ENCODE measurements around the gene BBS1.

Gene BBS1

GRCh38 chr11:66561178-66561974 is 50.9 kb downstream of the BBS1 start:
- Histone ChIP-seq H3K27ac (ENCODE audit: low read length) (no peak overlapping the region), H3K9me3 (ENCODE audit: control insufficient read depth, insufficient read depth, low read length) (no peaks in the 10 kb centered on the region), H3K27me3 (ENCODE audit: control insufficient read depth, insufficient read depth, low read length) (no peaks in the 10 kb centered on the region), H3K4me3 (ENCODE audit: low read length) (no peak overlapping the region), H3K4me1 (ENCODE audit: control insufficient read depth, insufficient read depth, low read length) (no peaks in the 10 kb centered on the region), H3K36me3 (ENCODE audit: control insufficient read depth, insufficient read depth, low read length) (peaks cover 39% of the 10 kb centered on the region)
- DNase-seq (ENCODE audit: low read depth, low spot score): no peak
- no CpG with 5 or more reads among the region's 14 CpGs for WGBS (ENCODE audit: insufficient coverage, insufficient read length)

GRCh38 chr11:66561975-66562248 is 51.5 kb downstream of the BBS1 start:
- H3K36me3 ChIP-seq (ENCODE audit: control insufficient read depth, insufficient read depth, low read length): peaks cover 38% of the 10 kb centered on the region
- DNase-seq (ENCODE audit: low read depth, low spot score): no peak
- no peak overlapping the region for H3K4me3 ChIP-seq (ENCODE audit: low read length)
- H3K27me3 ChIP-seq (ENCODE audit: control insufficient read depth, insufficient read depth, low read length): no peaks in the 10 kb centered on the region
- WGBS (ENCODE audit: insufficient coverage, insufficient read length): no CpG with 5 or more reads among the region's 9 CpGs
- H3K9me3 ChIP-seq (ENCODE audit: control insufficient read depth, insufficient read depth, low read length): no peaks in the 10 kb centered on the region
- H3K27ac ChIP-seq (ENCODE audit: low read length): no peak overlapping the region
- no peaks in the 10 kb centered on the region for H3K4me1 ChIP-seq (ENCODE audit: control insufficient read depth, insufficient read depth, low read length)

GRCh38 chr11:66562275-66562674 is 51.8 kb downstream of the BBS1 start:
- peaks cover 35% of the 10 kb centered on the region for H3K36me3 ChIP-seq (ENCODE audit: control insufficient read depth, insufficient read depth, low read length)
- H3K27me3 ChIP-seq (ENCODE audit: control insufficient read depth, insufficient read depth, low read length): no peaks in the 10 kb centered on the region
- no peak overlapping the region for H3K27ac ChIP-seq (ENCODE audit: low read length)
- no peaks in the 10 kb centered on the region for H3K9me3 ChIP-seq (ENCODE audit: control insufficient read depth, insufficient read depth, low read length)
- no peak overlapping the region for H3K4me3 ChIP-seq (ENCODE audit: low read length)
- no peaks in the 10 kb centered on the region for H3K4me1 ChIP-seq (ENCODE audit: control insufficient read depth, insufficient read depth, low read length)
- DNase-seq (ENCODE audit: low read depth, low spot score): no peak
- no CpG with 5 or more reads among the region's 2 CpGs for WGBS (ENCODE audit: insufficient coverage, insufficient read length)

GRCh38 chr11:66562907-66563583 is 52.6 kb downstream of the BBS1 start:
- no peak for DNase-seq (ENCODE audit: low read depth, low spot score)
- H3K9me3 ChIP-seq (ENCODE audit: control insufficient read depth, insufficient read depth, low read length): no peaks in the 10 kb centered on the region
- H3K4me3 ChIP-seq (ENCODE audit: low read length): no peak overlapping the region
- H3K27ac ChIP-seq (ENCODE audit: low read length): no peak overlapping the region
- peaks cover 28% of the 10 kb centered on the region for H3K36me3 ChIP-seq (ENCODE audit: control insufficient read depth, insufficient read depth, low read length)
- WGBS (ENCODE audit: insufficient coverage, insufficient read length): no CpG with 5 or more reads among the region's 20 CpGs
- H3K27me3 ChIP-seq (ENCODE audit: control insufficient read depth, insufficient read depth, low read length): no peaks in the 10 kb centered on the region
- H3K4me1 ChIP-seq (ENCODE audit: control insufficient read depth, insufficient read depth, low read length): no peaks in the 10 kb centered on the region

GRCh38 chr11:66563832-66564231 is 53.4 kb downstream of the BBS1 start:
- peaks cover 28% of the 10 kb centered on the region for H3K36me3 ChIP-seq (ENCODE audit: control insufficient read depth, insufficient read depth, low read length)
- H3K27me3 ChIP-seq (ENCODE audit: control insufficient read depth, insufficient read depth, low read length): no peaks in the 10 kb centered on the region
- H3K4me1 ChIP-seq (ENCODE audit: control insufficient read depth, insufficient read depth, low read length): no peaks in the 10 kb centered on the region
- no peak overlapping the region for H3K4me3 ChIP-seq (ENCODE audit: low read length)
- no CpG with 5 or more reads among the region's 10 CpGs for WGBS (ENCODE audit: insufficient coverage, insufficient read length)
- no peak overlapping the region for H3K27ac ChIP-seq (ENCODE audit: low read length)
- DNase-seq (ENCODE audit: low read depth, low spot score): no peak
- no peaks in the 10 kb centered on the region for H3K9me3 ChIP-seq (ENCODE audit: control insufficient read depth, insufficient read depth, low read length)

GRCh38 chr11:66564538-66564937 is 54.1 kb downstream of the BBS1 start:
- Histone ChIP-seq H3K36me3 (ENCODE audit: control insufficient read depth, insufficient read depth, low read length) (peaks cover 25% of the 10 kb centered on the region), H3K4me1 (ENCODE audit: control insufficient read depth, insufficient read depth, low read length) (peaks cover 1% of the 10 kb centered on the region; the same call in 1 of the 2 replicates), H3K27ac (ENCODE audit: low read length) (no peak overlapping the region), H3K4me3 (ENCODE audit: low read length) (no peak overlapping the region), H3K9me3 (ENCODE audit: control insufficient read depth, insufficient read depth, low read length) (no peaks in the 10 kb centered on the region), H3K27me3 (ENCODE audit: control insufficient read depth, insufficient read depth, low read length) (no peaks in the 10 kb centered on the region)
- DNase-seq (ENCODE audit: low read depth, low spot score): no peak
- no CpG with 5 or more reads among the region's 14 CpGs for WGBS (ENCODE audit: insufficient coverage, insufficient read length)

- H3K4me3 ChIP-seq (ENCODE audit: low read length): no peak overlapping the region
- H3K9me3 ChIP-seq (ENCODE audit: control insufficient read depth, insufficient read depth, low read length): no peaks in the 10 kb centered on the region
- H3K27ac ChIP-seq (ENCODE audit: low read length): no peak overlapping the region
- H3K4me1 ChIP-seq (ENCODE audit: control insufficient read depth, insufficient read depth, low read length): peaks cover 1% of the 10 kb centered on the region; the same call in 1 of the 2 replicates
- H3K36me3 ChIP-seq (ENCODE audit: control insufficient read depth, insufficient read depth, low read length): peaks cover 25% of the 10 kb centered on the region
- DNase-seq (ENCODE audit: low read depth, low spot score): no peak
- no peaks in the 10 kb centered on the region for H3K27me3 ChIP-seq (ENCODE audit: control insufficient read depth, insufficient read depth, low read length)
- no CpG with 5 or more reads among the region's 5 CpGs for WGBS (ENCODE audit: insufficient coverage, insufficient read length)
Observed at GRCh38 chr11:66564984-66565383, 54.5 kb downstream of the BBS1 start.

GRCh38 chr11:66566221-66566620 is 55.8 kb downstream of the BBS1 start:
- Histone ChIP-seq H3K27me3 (ENCODE audit: control insufficient read depth, insufficient read depth, low read length) (no peaks in the 10 kb centered on the region), H3K4me1 (ENCODE audit: control insufficient read depth, insufficient read depth, low read length) (peaks cover 1% of the 10 kb centered on the region; the same call in 1 of the 2 replicates), H3K27ac (ENCODE audit: low read length) (no peak overlapping the region), H3K9me3 (ENCODE audit: control insufficient read depth, insufficient read depth, low read length) (no peaks in the 10 kb centered on the region), H3K36me3 (ENCODE audit: control insufficient read depth, insufficient read depth, low read length) (peaks cover 17% of the 10 kb centered on the region), H3K4me3 (ENCODE audit: low read length) (no peak overlapping the region)
- no CpG with 5 or more reads among the region's 8 CpGs for WGBS (ENCODE audit: insufficient coverage, insufficient read length)
- DNase-seq (ENCODE audit: low read depth, low spot score): no peak

- no peaks in the 10 kb centered on the region for H3K9me3 ChIP-seq (ENCODE audit: control insufficient read depth, insufficient read depth, low read length)
- no CpG with 5 or more reads among the region's 15 CpGs for WGBS (ENCODE audit: insufficient coverage, insufficient read length)
Observed at GRCh38 chr11:66567787-66568123, 57.3 kb downstream of the BBS1 start.

GRCh38 chr11:66568124-66568916 is 57.9 kb downstream of the BBS1 start, which contains the start of gene CTSF:
Gene CTSF, minus strand, starts transcription at chr11:66568606. Its CDS starts 120 bp downstream, at chr11:66568486.
- no peak within 1 kb of the TSS for H3K4me3 ChIP-seq (ENCODE audit: low read length)
- H3K27ac ChIP-seq (ENCODE audit: low read length): no peak within 1 kb of the TSS

More at GRCh38 chr11:66567787-66568123, 57.3 kb downstream of the BBS1 start:
- peaks cover 1% of the 10 kb centered on the region; the same call in 1 of the 2 replicates for H3K4me1 ChIP-seq (ENCODE audit: control insufficient read depth, insufficient read depth, low read length)
- no peak for DNase-seq (ENCODE audit: low read depth, low spot score)
- no peak overlapping the region for H3K27ac ChIP-seq (ENCODE audit: low read length)
- no peaks in the 10 kb centered on the region for H3K27me3 ChIP-seq (ENCODE audit: control insufficient read depth, insufficient read depth, low read length)
- H3K36me3 ChIP-seq (ENCODE audit: control insufficient read depth, insufficient read depth, low read length): 0 out of 2 replicates have a peak, but pooled peaks cover 2% of the 10 kb centered on the region
- H3K4me3 ChIP-seq (ENCODE audit: low read length): no peak overlapping the region

More at GRCh38 chr11:66568124-66568916, 57.9 kb downstream of the BBS1 start, which contains the start of gene CTSF:
- peaks cover 1% of the 10 kb centered on the region; the same call in 1 of the 2 replicates for H3K4me1 ChIP-seq (ENCODE audit: control insufficient read depth, insufficient read depth, low read length)
- H3K9me3 ChIP-seq (ENCODE audit: control insufficient read depth, insufficient read depth, low read length): no peaks in the 10 kb centered on the region
- DNase-seq (ENCODE audit: low read depth, low spot score): no peak
- 0 out of 2 replicates have a peak, but pooled peaks cover 2% of the 10 kb centered on the region for H3K36me3 ChIP-seq (ENCODE audit: control insufficient read depth, insufficient read depth, low read length)
- H3K27me3 ChIP-seq (ENCODE audit: control insufficient read depth, insufficient read depth, low read length): no peaks in the 10 kb centered on the region
- WGBS (ENCODE audit: insufficient coverage, insufficient read length): no CpG with 5 or more reads among the region's 77 CpGs
